Heart left ventricle (tissue), 13 donors: ENCODE measurements around the gene IPCEF1.

Source experiments
- CTCF ChIP-seq, 12 donors: fragments of 200-600 bp; sonication (generic) in 4 of 12; IDR thresholded peaks; one replicate each; pipeline versions ENCODE4 v1.5.0 to v1.8.0; 2018 to 2022; ENCODE audit warnings: antibody characterized with exemption in 12 of 12, mild to moderate bottlenecking in 5 of 12
- POLR2A ChIP-seq, 2 donors: fragments of 450-650 bp; IDR thresholded peaks; one replicate each; pipeline ENCODE4 v1.6.1; 2017; ENCODE audit warnings: antibody characterized with exemption in 2 of 2, mild to moderate bottlenecking in 2 of 2, moderate library complexity in 2 of 2
- donor health status: ischemic (EF 13 %, LVEDD 7.1; RV severe dilation, severe dysfunction).
- donor health status: DM: no; HTN: yes; CAD: no.
- donor health status: DM: no; HTN: no; CAD: no.
- donor health status: ischemic (EF 25% LVEDD 6.9; RV normal size, moderate dysfunction).
- donor health status: ischemic (EF 25% LVEDD 5.7; RV mildly dilated, moderate dysfunction).
- donor health status: ischemic (EF 35%, LVEDD 5.7; RV mildly dilated, moderate dysfunction).
- donor health status: nonischemic (EF 11% LVEDD 7.7; RV severe dilation, severe dysfunction).
- donor health status: DM: yes; HTN: yes; CAD: no.
- donor health status: PGD.
- donor health status: ischemic (EF 29% LVEDD 5.4; RV normal size, mild dysfunction).
- donor health status: nonischemic (EF 23%, LVEDD 6.1; RV moderate dilation, normal function).

GRCh38 chr6:154361476-154361875 lies 4.9 kb upstream of the IPCEF1 start:
- no peak for TF ChIP-seq CTCF (IDR thresholded peaks at IDR 0.05)
- no peak for TF ChIP-seq POLR2A (IDR thresholded peaks at IDR 0.05)
